ENCODE data around the gene CXCR1.

GRCh38 chr2:218180467-218181114, 13.8 kb upstream of the CXCR1 start:
- TF ChIP-seq CTCF (IDR thresholded peaks at IDR 0.05) = no peak
- no peak for TF ChIP-seq POLR2A (IDR thresholded peaks at IDR 0.05)

Data from adrenal gland (tissue), 5 donors.